Measurements from ENCODE around the gene LCLAT1. TPM values are rescaled to one million over a fixed set of nuclear protein-coding genes. Genes with fewer than 3 reads are reported as not detected.

The LCLAT1 gene
- total RNA-seq, 2 experiments from 2014 or later, result 8.3 to 10.2 TPM

DNA sequence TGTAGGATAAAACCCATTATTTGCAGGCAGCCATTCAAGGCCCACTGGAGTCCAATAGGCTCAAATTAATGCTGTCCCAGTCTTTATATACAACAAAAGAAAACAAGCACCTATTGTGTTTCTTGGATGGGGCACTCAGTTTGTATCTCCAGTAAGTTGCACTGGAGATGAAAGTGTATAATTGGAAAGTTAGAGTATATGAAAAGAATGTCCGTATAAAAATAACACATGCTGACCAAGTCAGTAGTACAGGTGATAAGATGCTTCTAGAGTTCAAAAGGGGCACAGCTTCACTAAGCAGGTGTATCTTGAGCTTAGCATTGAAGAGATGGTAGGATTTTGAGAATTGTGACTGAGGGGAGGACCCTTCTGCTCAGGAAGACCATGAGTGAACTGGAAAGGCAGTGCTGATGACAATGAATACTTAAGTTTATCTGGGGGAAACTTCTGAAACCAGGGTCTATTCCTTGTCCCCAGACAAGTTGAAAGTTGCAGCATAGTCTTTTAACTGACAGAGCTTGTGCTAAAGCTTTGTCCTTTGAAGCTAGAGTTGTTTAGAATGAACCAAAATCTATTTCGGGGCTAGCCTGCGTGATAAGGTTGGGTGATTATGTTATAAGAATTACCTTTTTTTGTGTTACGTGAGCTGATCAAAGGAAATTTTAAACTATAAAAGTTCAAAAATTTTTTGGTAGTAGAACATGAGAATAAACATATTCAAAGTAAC, 15.2 kb downstream of the LCLAT1 start:
- H3K27ac Mint-ChIP-seq, result peak overlapping the region; percentile 60
- POLR2A ChIA-PET, result interaction anchor here (0.6 to 1.3 kb wide), 5 partner anchors 15 to 316 kb away, joined by 3 to 5 read pairs (median 3); partner anchors contain the start of genes LCLAT1 and YPEL5
- H3K27ac ChIP-seq (ENCODE audit: low read depth in 1 of 2, low read length in 2 of 2), result no peak overlapping the region
- H3K27me3 ChIP-seq (ENCODE audit: control insufficient read depth in 1 of 2, insufficient read depth in 2 of 2, low read length in 2 of 2), result no peaks in the 10 kb centered on the region
- H3K36me3 ChIP-seq (ENCODE audit: insufficient read depth, low read length), result no peaks in the 10 kb centered on the region
- ATAC-seq (ENCODE audit: poor library complexity), result no peak
- H3K4me3 Mint-ChIP-seq, result peak overlapping the region; percentile 3
- H3K36me3 Mint-ChIP-seq (ENCODE audit: low read depth), result peaks cover 18% of the 10 kb centered on the region
- no peak for DNase-seq
- intact Hi-C loops (cut with DNase I, micrococcal nuclease), result loop anchor here in 1 of 2 experiments (5.0 kb wide), 1 partner anchor 40 kb away; no protein-coding TSS in a partner anchor
- TF ChIP-seq, protein P1, sequence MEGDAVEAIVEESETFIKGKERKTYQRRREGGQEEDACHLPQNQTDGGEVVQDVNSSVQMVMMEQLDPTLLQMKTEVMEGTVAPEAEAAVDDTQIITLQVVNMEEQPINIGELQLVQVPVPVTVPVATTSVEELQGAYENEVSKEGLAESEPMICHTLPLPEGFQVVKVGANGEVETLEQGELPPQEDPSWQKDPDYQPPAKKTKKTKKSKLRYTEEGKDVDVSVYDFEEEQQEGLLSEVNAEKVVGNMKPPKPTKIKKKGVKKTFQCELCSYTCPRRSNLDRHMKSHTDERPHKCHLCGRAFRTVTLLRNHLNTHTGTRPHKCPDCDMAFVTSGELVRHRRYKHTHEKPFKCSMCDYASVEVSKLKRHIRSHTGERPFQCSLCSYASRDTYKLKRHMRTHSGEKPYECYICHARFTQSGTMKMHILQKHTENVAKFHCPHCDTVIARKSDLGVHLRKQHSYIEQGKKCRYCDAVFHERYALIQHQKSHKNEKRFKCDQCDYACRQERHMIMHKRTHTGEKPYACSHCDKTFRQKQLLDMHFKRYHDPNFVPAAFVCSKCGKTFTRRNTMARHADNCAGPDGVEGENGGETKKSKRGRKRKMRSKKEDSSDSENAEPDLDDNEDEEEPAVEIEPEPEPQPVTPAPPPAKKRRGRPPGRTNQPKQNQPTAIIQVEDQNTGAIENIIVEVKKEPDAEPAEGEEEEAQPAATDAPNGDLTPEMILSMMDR (IDR thresholded peaks at IDR 0.05), result no peak
- no peak overlapping the region for H3K4me3 ChIP-seq (ENCODE audit: low read length)
- H3K9me3 ChIP-seq (ENCODE audit: control insufficient read depth in 1 of 2, insufficient read depth in 1 of 2, low read length in 2 of 2), result no peaks in the 10 kb centered on the region
- no peaks in the 10 kb centered on the region for H3K9me3 Mint-ChIP-seq
- peaks cover 60% of the 10 kb centered on the region for H3K4me1 Mint-ChIP-seq (ENCODE audit: low read depth)
- CTCF ChIA-PET, result no interaction called here
- H3K27me3 Mint-ChIP-seq, result no peaks in the 10 kb centered on the region
- H3K4me1 ChIP-seq (ENCODE audit: insufficient read depth, low read length), result peaks cover 8% of the 10 kb centered on the region

DNA sequence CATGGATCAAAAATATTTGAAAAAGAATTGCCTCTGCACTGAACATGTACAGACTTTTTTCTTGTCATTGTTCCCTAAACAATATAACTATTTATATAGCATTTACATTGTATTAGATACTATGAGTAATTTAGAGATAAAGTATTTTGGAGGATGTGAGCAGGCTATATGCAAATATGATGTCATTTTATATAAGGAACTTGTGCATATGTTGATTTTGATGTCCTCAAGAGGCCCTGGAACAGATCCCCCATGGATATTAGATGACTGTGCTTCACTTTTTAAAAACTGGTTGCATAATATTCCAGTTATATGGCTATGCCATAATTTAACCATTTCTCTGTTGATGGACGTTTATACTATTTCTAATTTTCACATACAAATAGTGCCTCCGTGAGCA, 16.5 kb downstream of the LCLAT1 start:
- peak overlapping the region; percentile 47 for H3K27ac Mint-ChIP-seq
- ChIA-PET POLR2A (no interaction called here), CTCF (no interaction called here)
- intact Hi-C loops (cut with DNase I, micrococcal nuclease), result loop anchor here in 1 of 2 experiments (5.0 kb wide), 1 partner anchor 41 kb away; no protein-coding TSS in a partner anchor
- no peaks in the 10 kb centered on the region for H3K9me3 ChIP-seq (ENCODE audit: control insufficient read depth in 1 of 2, insufficient read depth in 1 of 2, low read length in 2 of 2)
- peaks cover 22% of the 10 kb centered on the region for H3K36me3 Mint-ChIP-seq (ENCODE audit: low read depth)
- TF ChIP-seq, protein P1 (IDR thresholded peaks at IDR 0.05), result no peak
- DNase-seq, result no peak
- no peak overlapping the region for H3K4me3 Mint-ChIP-seq
- no peak overlapping the region for H3K4me3 ChIP-seq (ENCODE audit: low read length)
- H3K4me1 ChIP-seq (ENCODE audit: insufficient read depth, low read length), result peaks cover 8% of the 10 kb centered on the region
- no peak overlapping the region for H3K27ac ChIP-seq (ENCODE audit: low read depth in 1 of 2, low read length in 2 of 2)
- H3K4me1 Mint-ChIP-seq (ENCODE audit: low read depth), result peaks cover 49% of the 10 kb centered on the region
- H3K27me3 ChIP-seq (ENCODE audit: control insufficient read depth in 1 of 2, insufficient read depth in 2 of 2, low read length in 2 of 2), result no peaks in the 10 kb centered on the region
- H3K36me3 ChIP-seq (ENCODE audit: insufficient read depth, low read length), result no peaks in the 10 kb centered on the region
- H3K27me3 Mint-ChIP-seq, result no peaks in the 10 kb centered on the region
- no peaks in the 10 kb centered on the region for H3K9me3 Mint-ChIP-seq
- no peak for ATAC-seq (ENCODE audit: poor library complexity)

DNA sequence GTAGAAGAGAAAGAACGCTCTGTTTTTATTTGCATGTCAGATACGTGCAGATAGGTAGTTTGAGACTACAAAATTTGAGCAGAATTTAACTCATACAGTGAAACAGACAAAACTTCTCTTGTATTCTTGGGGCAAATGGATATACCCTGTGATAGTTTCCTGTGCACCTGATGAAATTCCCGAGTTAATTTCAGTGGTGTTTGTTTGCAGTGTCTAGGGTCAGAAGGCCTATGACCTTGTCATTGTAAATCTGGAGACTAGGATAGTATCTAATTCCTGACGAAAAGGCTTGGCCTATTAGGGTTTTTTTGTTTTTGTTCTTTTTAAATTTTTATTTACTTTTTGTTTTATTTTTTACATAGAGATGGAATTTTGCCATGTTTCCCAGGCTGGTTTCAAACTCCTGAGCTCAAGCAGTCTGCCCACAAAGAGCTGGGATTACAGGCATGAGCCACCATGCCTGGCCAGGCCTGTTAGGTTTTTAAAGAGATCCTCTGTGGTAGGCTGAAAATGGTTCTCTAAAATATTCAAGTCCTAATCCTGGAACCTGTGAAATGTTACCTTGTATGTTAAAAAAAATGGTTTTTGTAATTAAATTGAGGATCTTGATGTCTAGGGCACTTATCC, 17.6 kb downstream of the LCLAT1 start:
- ATAC-seq (ENCODE audit: poor library complexity), result no peak
- POLR2A ChIA-PET, result no interaction called here
- no peaks in the 10 kb centered on the region for H3K27me3 ChIP-seq (ENCODE audit: control insufficient read depth in 1 of 2, insufficient read depth in 2 of 2, low read length in 2 of 2)
- no peaks in the 10 kb centered on the region for H3K9me3 Mint-ChIP-seq
- TF ChIP-seq, protein P1 (IDR thresholded peaks at IDR 0.05), result no peak
- no peak overlapping the region for H3K27ac ChIP-seq (ENCODE audit: low read depth in 1 of 2, low read length in 2 of 2)
- peak overlapping the region; percentile 47 for H3K27ac Mint-ChIP-seq
- H3K4me1 ChIP-seq (ENCODE audit: insufficient read depth, low read length), result peaks cover 2% of the 10 kb centered on the region
- CTCF ChIA-PET, result no interaction called here
- no peaks in the 10 kb centered on the region for H3K36me3 ChIP-seq (ENCODE audit: insufficient read depth, low read length)
- H3K4me3 ChIP-seq (ENCODE audit: low read length), result no peak overlapping the region
- H3K36me3 Mint-ChIP-seq (ENCODE audit: low read depth), result peaks cover 30% of the 10 kb centered on the region
- intact Hi-C loops (cut with DNase I, micrococcal nuclease), result loop anchor here in 1 of 2 experiments (5.0 kb wide), 1 partner anchor 42 kb away; no protein-coding TSS in a partner anchor
- peak overlapping the region; percentile 53 for H3K4me3 Mint-ChIP-seq
- H3K27me3 Mint-ChIP-seq, result no peaks in the 10 kb centered on the region
- no peaks in the 10 kb centered on the region for H3K9me3 ChIP-seq (ENCODE audit: control insufficient read depth in 1 of 2, insufficient read depth in 1 of 2, low read length in 2 of 2)
- peaks cover 50% of the 10 kb centered on the region for H3K4me1 Mint-ChIP-seq (ENCODE audit: low read depth)
- DNase-seq, result no peak

Measured in CD4-positive, alpha-beta T cell (primary cell).